T-cell (primary cell): Measurements from ENCODE around the gene ELP5. TPM values are rescaled to one million over a fixed set of nuclear protein-coding genes. Genes with fewer than 3 reads are reported as not detected.

Experiments used
- ATAC-seq, 4 experiments: fragments of 200-7000 bp in 3 of 4; fragments of 150-1000 bp in 1 of 4; cut with Tn5 transposase; replicated peaks in 1 of 4; 1 replicate in 3 of 4; 2 replicates in 1 of 4; pipeline ENCODE4 v1.10.0; 2021; ENCODE audit warnings: moderate library complexity in 3 of 4, mild to moderate bottlenecking in 2 of 4, moderate number of reproducible peaks in 1 of 4
- CTCF ChIA-PET, 2 donors: fragments of 300-600 bp; sonication (Branson Sonifier 250); formaldehyde crosslinking; loops; one replicate each; lab custom pipeline; 2022; ENCODE audit warnings: antibody characterized with exemption in 2 of 2; lab: Charles Lee
- POLR2A ChIA-PET, 2 donors: fragments of 300-600 bp; sonication (Branson Sonifier 250); formaldehyde crosslinking; loops; one replicate each; lab custom pipeline; 2022; ENCODE audit warnings: antibody characterized with exemption in 2 of 2; lab: Charles Lee
- DNase-seq, 35 experiments: peaks; one replicate each; pipeline versions ENCODE4 v3.0.0 to v3.0.0-alpha.2; 2013 to 2023
- H3K27ac ChIP-seq: one replicate; pipeline ENCODE4 v1.5.1; 2013; ENCODE audit warnings: low read length
- H3K27me3 ChIP-seq, 2 experiments: replicated peaks in 1 of 2; 1 replicate in 1 of 2; 2 replicates in 1 of 2; pipeline versions ENCODE4 v1.6.1 to v1.7.0; 2013; ENCODE audit warnings: low read length in 1 of 2, mixed read lengths in 1 of 2; ENCODE audit not compliant: control insufficient read depth in 2 of 2, insufficient read depth in 2 of 2; ENCODE audit errors: extremely low read depth in 1 of 2
- H3K36me3 ChIP-seq, 2 donors: 1 replicate in 1 of 2; 2 replicates in 1 of 2; pipeline versions ENCODE4 v1.6.1 to v1.7.0; 2013; ENCODE audit warnings: low read length in 1 of 2; ENCODE audit not compliant: control insufficient read depth in 2 of 2, insufficient read depth in 1 of 2; ENCODE audit errors: extremely low read depth in 1 of 2
- H3K4me1 ChIP-seq, 2 experiments: 1 replicate in 1 of 2; 2 replicates in 1 of 2; pipeline versions ENCODE4 v1.6.1 to v1.7.0; 2013; ENCODE audit warnings: low read length in 2 of 2, mixed read lengths in 1 of 2; ENCODE audit not compliant: insufficient read depth in 2 of 2, control insufficient read depth in 1 of 2; ENCODE audit errors: extremely low read depth in 1 of 2
- H3K4me3 ChIP-seq, 2 donors: 1 replicate in 1 of 2; 2 replicates in 1 of 2; pipeline versions ENCODE4 v1.5.1 to v1.7.0; 2013; ENCODE audit warnings: mild to moderate bottlenecking in 2 of 2, low read length in 1 of 2, moderate library complexity in 1 of 2; ENCODE audit not compliant: control insufficient read depth in 1 of 2; ENCODE audit errors: extremely low read depth in 1 of 2
- H3K9me3 ChIP-seq: 2 replicates; pipeline ENCODE4 v1.7.0; 2013
- H3K27ac Mint-ChIP-seq, 2 donors: one replicate each; pipeline ENCODE4 v1.8.0; 2020 to 2021; ENCODE audit warnings: mild to moderate bottlenecking in 2 of 2, mixed read lengths in 2 of 2
- H3K27me3 Mint-ChIP-seq, 2 donors: one replicate each; pipeline ENCODE4 v1.8.0; 2021 to 2022; ENCODE audit warnings: mixed read lengths in 2 of 2
- H3K36me3 Mint-ChIP-seq: one replicate; pipeline ENCODE4 v1.8.0; 2021; ENCODE audit warnings: mixed read lengths
- H3K4me1 Mint-ChIP-seq, 3 donors: one replicate each; pipeline ENCODE4 v1.8.0; 2020 to 2022; ENCODE audit warnings: mixed read lengths in 3 of 3, mild to moderate bottlenecking in 1 of 3
- H3K4me3 Mint-ChIP-seq, 3 donors: one replicate each; pipeline ENCODE4 v1.8.0; 2020 to 2022; ENCODE audit warnings: mild to moderate bottlenecking in 3 of 3, mixed read lengths in 3 of 3, moderate library complexity in 3 of 3
- H3K9me3 Mint-ChIP-seq, 3 donors: one replicate each; pipeline ENCODE4 v1.8.0; 2020 to 2022; ENCODE audit warnings: mixed read lengths in 3 of 3
- WGBS: methylation state at CpG from one replicate; pipeline ENCODE4 v1.1.5; 2013; ENCODE audit warnings: missing lambda C conversion rate; ENCODE audit not compliant: insufficient coverage; 5-methylcytosine and 5-hydroxymethylcytosine counted together
- total RNA-seq, 35 experiments: library from RNA in 6 of 35; stranded (reverse) in 6 of 35; fragments of 120-200 nt in 1 of 35; gene quantifications; one replicate each; pipeline versions ENCODE4 v1.2.1 to v1.2.4 and lab custom pipeline; 2013 to 2026

Gene ELP5
- total RNA-seq, 5 donors from 2014 or later (not counting 1 experiment from before 2014, with no cell fraction given) = 29.8 to 35.9 (median 33.3) TPM

- Mint-ChIP-seq H3K27ac (peak overlapping the region; percentile 61 to 86), H3K4me3 (peak overlapping the region; percentile 70 to 76 (median 73)), H3K9me3 (no peaks in the 10 kb centered on the region), H3K27me3 (peaks cover 3 to 25% of the 10 kb centered on the region in 2 donors), H3K4me1 (peaks cover 22 to 23% (median 22%) of the 10 kb centered on the region in 3 donors), H3K36me3 (peaks cover 7% of the 10 kb centered on the region)
- Histone ChIP-seq H3K4me1 (peaks cover 6 to 35% of the 10 kb centered on the region in 2 experiments), H3K27me3 (peaks cover 0 to 37% of the 10 kb centered on the region in 2 experiments), H3K9me3 (no peaks in the 10 kb centered on the region), H3K4me3 (peak overlapping the region; percentile 48 to 49), H3K27ac (peak overlapping the region; percentile 9), H3K36me3 (peaks cover 6 to 32% of the 10 kb centered on the region in 2 donors)
- ChIA-PET CTCF (interaction anchor here in 1 of 2 donors (1.1 kb wide), 1 partner anchor 18 kb away, joined by 3 read pairs; the partner anchor contains the start of gene GABARAP), POLR2A (interaction anchor here in 1 of 2 donors (0.5 kb wide), 1 partner anchor 42 kb away, joined by 3 read pairs; no protein-coding TSS in a partner anchor)
- DNase-seq = peak in 6 of 35 experiments; percentile 30 to 51 (median 38)
- ATAC-seq = peak; percentile 47 to 65 (median 61)
- 26% methylated on average over 46 of the region's 54 CpGs for WGBS
Measured at GRCh38 chr17:7260651-7261378, 8.8 kb downstream of the ELP5 start.

GRCh38 chr17:7261379-7262191 is 9.6 kb downstream of the ELP5 start:
- CTCF ChIA-PET = no interaction called here
- Histone ChIP-seq H3K27ac (no peak overlapping the region), H3K4me1 (peaks cover 6 to 35% of the 10 kb centered on the region in 2 experiments), H3K4me3 (peak overlapping the region; percentile 48 to 49), H3K27me3 (peaks cover 0 to 42% of the 10 kb centered on the region in 2 experiments), H3K36me3 (peaks cover 0 to 26% of the 10 kb centered on the region in 2 donors), H3K9me3 (no peaks in the 10 kb centered on the region)
- ATAC-seq (peak; percentile 53 to 75 (median 67)), DNase-seq (peak in 5 of 35 experiments; percentile 20 to 48 (median 32))
- peaks cover 22 to 23% (median 22%) of the 10 kb centered on the region in 3 donors for H3K4me1 Mint-ChIP-seq
- no peaks in the 10 kb centered on the region for H3K9me3 Mint-ChIP-seq
- POLR2A ChIA-PET = no interaction called here
- WGBS = 7% methylated on average over 58 of the region's 71 CpGs
- peaks cover 3% of the 10 kb centered on the region for H3K36me3 Mint-ChIP-seq
- peaks cover 3 to 27% of the 10 kb centered on the region in 2 donors for H3K27me3 Mint-ChIP-seq
- H3K27ac Mint-ChIP-seq = peak overlapping the region; percentile 36 to 66
- H3K4me3 Mint-ChIP-seq = peak overlapping the region; percentile 70 to 76 (median 73)

- no peaks in the 10 kb centered on the region for H3K36me3 Mint-ChIP-seq
- peaks cover 6 to 35% of the 10 kb centered on the region in 2 experiments for H3K4me1 ChIP-seq
- CTCF ChIA-PET = no interaction called here
- peak within 1 kb of the TSS; percentile 71 to 76 (median 76) for H3K4me3 Mint-ChIP-seq
- peaks cover 0 to 19% of the 10 kb centered on the region in 2 donors for H3K36me3 ChIP-seq
- ATAC-seq = peak in 1 of 4 experiments; percentile 23
- H3K27me3 ChIP-seq = peaks cover 0 to 47% of the 10 kb centered on the region in 2 experiments
- no peak for DNase-seq
- peak within 1 kb of the TSS; percentile 60 to 79 for H3K27ac Mint-ChIP-seq
- H3K27me3 Mint-ChIP-seq = peaks cover 3 to 30% of the 10 kb centered on the region in 2 donors
- 15% methylated on average over 57 of the region's 64 CpGs for WGBS
- POLR2A ChIA-PET = no interaction called here
- H3K9me3 Mint-ChIP-seq = no peaks in the 10 kb centered on the region
- no peaks in the 10 kb centered on the region for H3K9me3 ChIP-seq
- peak within 1 kb of the TSS; percentile 49 for H3K4me3 ChIP-seq
- H3K27ac ChIP-seq = no peak within 1 kb of the TSS
- H3K4me1 Mint-ChIP-seq = peaks cover 22 to 23% (median 22%) of the 10 kb centered on the region in 3 donors
Measured at GRCh38 chr17:7262192-7262934, 10.3 kb downstream of the ELP5 start, which contains the start of gene CLDN7. Gene CLDN7, minus strand, starts transcription at chr17:7262478. Its CDS starts 435 bp downstream, at chr17:7262043.

GRCh38 chr17:7262935-7263800 is 11.2 kb downstream of the ELP5 start:
- no peak overlapping the region for H3K27ac ChIP-seq
- no peaks in the 10 kb centered on the region for H3K9me3 ChIP-seq
- H3K36me3 Mint-ChIP-seq = no peaks in the 10 kb centered on the region
- H3K4me3 ChIP-seq = peak overlapping the region; percentile 31 to 49
- peak overlapping the region; percentile 71 to 76 (median 76) for H3K4me3 Mint-ChIP-seq
- WGBS = 8% methylated on average over 10 of the region's 26 CpGs
- ChIA-PET POLR2A (interaction anchor here in 1 of 2 donors (0.6 kb wide), 1 partner anchor 73 kb away, joined by 3 read pairs; no protein-coding TSS in a partner anchor), CTCF (no interaction called here)
- H3K27me3 Mint-ChIP-seq = peaks cover 3 to 30% of the 10 kb centered on the region in 2 donors
- H3K4me1 ChIP-seq = peaks cover 6 to 35% of the 10 kb centered on the region in 2 experiments
- ATAC-seq = peak; percentile 7 to 44 (median 16)
- H3K4me1 Mint-ChIP-seq = peaks cover 22 to 23% (median 22%) of the 10 kb centered on the region in 3 donors
- H3K9me3 Mint-ChIP-seq = no peaks in the 10 kb centered on the region
- H3K27ac Mint-ChIP-seq = peak overlapping the region; percentile 60 to 79
- H3K27me3 ChIP-seq = peaks cover 0 to 51% of the 10 kb centered on the region in 2 experiments
- DNase-seq = peak in 1 of 35 experiments; percentile 30
- H3K36me3 ChIP-seq = peaks cover 0 to 15% of the 10 kb centered on the region in 2 donors

GRCh38 chr17:7263801-7264078 is 11.7 kb downstream of the ELP5 start:
- Histone ChIP-seq H3K27me3 (peaks cover 0 to 51% of the 10 kb centered on the region in 2 experiments), H3K27ac (no peak overlapping the region), H3K9me3 (no peaks in the 10 kb centered on the region), H3K4me3 (no peak overlapping the region), H3K36me3 (peaks cover 0 to 10% of the 10 kb centered on the region in 2 donors), H3K4me1 (peaks cover 6 to 35% of the 10 kb centered on the region in 2 experiments)
- Mint-ChIP-seq H3K9me3 (no peaks in the 10 kb centered on the region), H3K4me3 (peak overlapping the region; percentile 25 to 76 (median 71)), H3K27me3 (peaks cover 3 to 30% of the 10 kb centered on the region in 2 donors), H3K27ac (peak overlapping the region; percentile 64 to 67), H3K4me1 (peaks cover 22 to 23% (median 22%) of the 10 kb centered on the region in 3 donors), H3K36me3 (no peaks in the 10 kb centered on the region)
- ChIA-PET CTCF (no interaction called here), POLR2A (interaction anchor here in 1 of 2 donors (0.6 kb wide), 1 partner anchor 73 kb away, joined by 3 read pairs; no protein-coding TSS in a partner anchor)
- WGBS = 32% methylated on average over 4 of the region's 4 CpGs
- ATAC-seq (peak in 1 of 4 experiments; percentile 2), DNase-seq (no peak)
